HG02763 (cell line): ENCODE data around the gene ST6GALNAC6.
"Not testable (repeated sequence)": the region's sequence is repeated elsewhere in the genome, so short reads cannot be mapped to it uniquely, and the experiment has no call there.

ENCODE experiments used
- ATAC-seq: cut with Tn5 transposase; IDR thresholded peaks from one replicate; pipeline ENCODE4 v1.9.1; 2021; ENCODE audit warnings: mild to moderate bottlenecking, moderate library complexity; ENCODE audit not compliant: unreplicated experiment

ST6GALNAC6 gene

GRCh38 chr9:127876026-127876763 lies 23.2 kb downstream of the ST6GALNAC6 start:
- ATAC-seq: no peak

GRCh38 chr9:127875306-127875966 lies 24.0 kb downstream of the ST6GALNAC6 start:
- ATAC-seq: no peak

- ATAC-seq: no peak
These were observed 24.8 kb downstream of the ST6GALNAC6 start for GRCh38 chr9:127874301-127875221.

- no peak for ATAC-seq
These were observed 25.5 kb downstream of the ST6GALNAC6 start for GRCh38 chr9:127873886-127874285.

- no peak for ATAC-seq
These were observed 26.1 kb downstream of the ST6GALNAC6 start for GRCh38 chr9:127873223-127873691.

- no peak for ATAC-seq
These were observed 26.8 kb downstream of the ST6GALNAC6 start for GRCh38 chr9:127872369-127873222.

- ATAC-seq: no peak
These were observed 27.9 kb downstream of the ST6GALNAC6 start for GRCh38 chr9:127871531-127871930.

- no peak for ATAC-seq
These were observed 28.5 kb downstream of the ST6GALNAC6 start for GRCh38 chr9:127870887-127871286.

GRCh38 chr9:127870153-127870491 lies 29.3 kb downstream of the ST6GALNAC6 start:
- not testable (repeated sequence) for ATAC-seq

- peak; percentile 44 for ATAC-seq
These were observed 29.9 kb downstream of the ST6GALNAC6 start for GRCh38 chr9:127869310-127870152.

- ATAC-seq: no peak
These were observed 31.0 kb downstream of the ST6GALNAC6 start for GRCh38 chr9:127868278-127868902.

- ATAC-seq: no peak
These were observed 31.8 kb downstream of the ST6GALNAC6 start for GRCh38 chr9:127867356-127868277.

GRCh38 chr9:127866535-127866934 lies 32.9 kb downstream of the ST6GALNAC6 start:
- no peak for ATAC-seq

- no peak for ATAC-seq
These were observed 33.5 kb downstream of the ST6GALNAC6 start for GRCh38 chr9:127865645-127866464.

GRCh38 chr9:127863191-127863621 lies 36.2 kb downstream of the ST6GALNAC6 start:
- ATAC-seq: no peak

GRCh38 chr9:127862075-127863011 lies 37.1 kb downstream of the ST6GALNAC6 start:
- no peak for ATAC-seq
